Stimulated activated CD8-positive, alpha-beta memory T cell treated with anti-CD3 and anti-CD28 coated beads, Interleukin-2, amount 100 ng/mL, for 48 hours (primary cell): ENCODE measurements around the gene SEPTIN5.

Source experiments
- DNase-seq, 2 donors: peaks; one replicate each; pipeline ENCODE4 v3.0.0-alpha.2; 2020; ENCODE audit warnings: low read depth in 2 of 2

The SEPTIN5 gene

DNA sequence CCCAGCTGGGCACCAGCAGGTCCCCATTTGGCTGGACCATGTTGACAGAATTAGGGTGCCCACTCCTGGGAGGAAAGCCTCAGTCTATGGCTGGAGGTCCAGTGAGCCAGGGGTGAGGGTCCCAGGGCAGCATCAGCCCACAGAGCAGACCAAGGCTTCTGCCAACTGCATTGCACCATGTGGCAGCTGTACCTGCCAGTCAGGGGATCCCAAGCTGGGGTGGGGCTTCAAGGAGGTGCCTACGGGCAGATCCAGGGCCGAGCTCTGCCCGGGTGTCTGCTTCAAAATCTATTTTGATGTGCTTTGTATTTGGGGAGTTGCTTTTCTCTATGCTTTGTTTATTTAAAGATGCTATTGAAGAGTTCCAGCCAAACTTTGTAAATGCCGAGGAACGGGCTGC is 19.5 kb downstream of the SEPTIN5 start:
- DNase-seq = no peak

DNA sequence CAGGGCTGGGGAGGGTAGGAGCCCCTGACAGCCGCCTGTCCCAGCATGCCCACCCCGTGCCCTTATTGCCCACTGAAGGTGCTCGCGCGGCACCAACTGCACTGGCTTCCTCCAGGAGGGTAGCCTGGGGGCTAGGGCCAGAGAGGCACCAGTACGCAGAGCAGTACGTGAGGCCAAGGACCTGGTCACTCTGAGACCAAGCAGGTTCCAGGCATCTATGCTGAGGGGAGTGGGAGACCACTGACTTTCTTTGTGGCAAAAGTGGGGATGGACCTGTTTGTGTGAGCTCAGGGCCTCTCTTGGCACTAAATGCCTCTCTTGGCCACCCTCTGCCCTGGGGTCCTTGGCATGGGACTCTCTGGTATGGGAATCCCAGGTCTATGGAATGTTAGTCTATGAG is 19.9 kb downstream of the SEPTIN5 start:
- DNase-seq = no peak

DNA sequence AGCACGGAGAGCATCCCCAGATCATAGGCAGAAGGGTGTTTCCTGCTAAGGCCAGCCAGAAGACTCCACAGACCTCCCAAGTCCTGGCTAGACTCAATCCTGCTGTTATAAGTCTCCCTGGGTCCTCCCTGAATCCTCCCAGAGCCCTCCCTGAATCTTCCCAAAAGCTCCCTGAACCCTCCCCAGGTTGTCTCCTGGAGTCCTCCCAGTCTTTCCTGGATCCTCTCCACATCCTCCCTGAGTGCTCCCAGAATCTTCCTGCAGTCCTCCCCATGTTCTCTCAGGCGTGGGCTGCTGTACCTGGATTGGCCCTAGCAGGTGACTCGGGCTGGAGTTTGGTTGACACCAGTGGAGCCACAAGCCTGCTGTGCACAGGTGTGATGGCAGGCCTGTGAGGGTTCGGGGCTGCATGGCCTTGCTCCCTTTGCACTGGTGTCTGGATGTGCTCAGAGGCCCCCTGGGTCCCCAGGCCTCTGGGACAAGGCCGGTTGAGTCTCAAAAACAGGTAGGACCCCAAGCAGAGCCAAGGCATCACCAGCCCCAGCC is 20.6 kb downstream of the SEPTIN5 start:
- DNase-seq = no peak

DNA sequence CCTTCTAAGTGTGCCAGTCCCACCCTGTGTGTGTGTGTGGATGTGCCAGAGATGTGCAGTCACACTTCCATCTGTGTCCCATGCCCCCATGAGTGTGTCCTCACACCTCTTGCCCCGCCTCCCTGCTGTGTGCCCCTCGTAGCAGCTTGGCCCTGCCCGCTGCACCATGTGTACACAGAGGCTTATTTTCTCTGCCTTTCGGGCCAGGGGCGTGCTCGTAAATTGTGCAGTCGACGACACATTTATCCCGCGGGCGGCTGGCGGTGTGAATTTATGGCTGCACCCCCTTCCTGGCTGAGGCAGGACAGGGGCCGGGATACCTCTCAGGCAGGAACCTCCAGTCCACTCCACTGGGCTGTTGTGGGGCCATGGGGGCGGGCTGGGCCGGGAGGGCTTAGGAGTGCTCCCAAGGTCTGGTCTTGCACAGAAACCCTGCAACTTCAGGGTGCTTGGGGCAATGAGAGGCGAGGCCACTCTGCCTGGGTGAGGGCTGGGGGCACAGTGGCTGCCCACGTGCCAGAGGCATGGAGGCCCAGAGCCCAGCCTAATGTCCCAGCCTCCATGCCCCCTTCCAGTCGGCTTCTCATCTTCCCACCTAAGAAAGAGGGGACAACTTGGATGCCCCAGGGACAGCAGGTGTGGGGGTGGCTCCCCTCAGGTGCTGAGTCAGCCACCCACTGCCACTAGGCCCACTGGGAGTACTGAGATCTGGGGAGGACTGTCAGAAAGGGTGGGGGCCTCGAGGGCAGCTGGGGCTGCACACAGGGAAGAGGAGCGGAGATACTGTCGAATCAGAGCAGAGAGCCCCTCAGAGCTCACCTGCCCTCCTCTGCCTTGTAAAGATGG is 21.6 kb downstream of the SEPTIN5 start:
- no peak for DNase-seq

DNA sequence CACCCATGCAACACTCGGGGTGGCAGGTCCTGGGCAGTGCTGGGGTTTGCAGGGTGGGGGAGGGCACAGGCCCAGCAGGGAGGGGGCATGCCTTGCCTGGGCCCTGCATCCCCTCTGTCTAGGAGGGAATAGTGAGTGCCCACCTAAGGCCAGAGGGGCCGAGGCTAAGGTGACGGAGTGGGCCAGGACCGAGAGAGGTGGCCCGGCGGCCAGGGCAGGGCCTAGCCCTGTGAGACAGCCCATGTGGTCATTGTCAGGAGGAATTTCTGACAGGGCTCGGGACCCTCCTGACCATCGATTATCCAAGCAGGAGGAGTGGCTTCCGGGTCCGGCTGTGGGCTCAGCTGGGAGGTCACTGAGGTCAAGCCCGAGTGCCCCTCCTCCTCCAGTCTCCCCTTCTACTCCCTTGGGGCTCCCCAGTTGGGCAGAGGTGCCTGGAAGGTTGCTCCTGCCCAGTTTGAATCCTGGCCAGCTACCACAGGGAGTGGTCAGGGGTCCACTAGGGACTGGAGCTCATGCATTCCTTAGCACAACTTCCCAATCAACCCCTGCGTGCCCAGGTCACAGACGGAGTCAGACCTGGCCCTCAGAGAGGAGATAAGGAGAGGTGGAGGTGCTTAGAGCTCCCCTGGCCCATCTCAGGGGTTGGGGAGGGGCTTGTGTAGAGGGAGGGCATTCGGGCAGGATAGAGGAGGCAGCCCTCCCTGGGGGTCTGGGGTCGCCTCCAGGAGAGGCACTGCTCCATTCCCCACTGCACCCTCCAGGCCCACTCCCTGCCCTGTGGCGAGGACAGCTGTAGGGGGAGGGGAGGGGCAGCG is 23.8 kb downstream of the SEPTIN5 start:
- DNase-seq = no peak

DNA sequence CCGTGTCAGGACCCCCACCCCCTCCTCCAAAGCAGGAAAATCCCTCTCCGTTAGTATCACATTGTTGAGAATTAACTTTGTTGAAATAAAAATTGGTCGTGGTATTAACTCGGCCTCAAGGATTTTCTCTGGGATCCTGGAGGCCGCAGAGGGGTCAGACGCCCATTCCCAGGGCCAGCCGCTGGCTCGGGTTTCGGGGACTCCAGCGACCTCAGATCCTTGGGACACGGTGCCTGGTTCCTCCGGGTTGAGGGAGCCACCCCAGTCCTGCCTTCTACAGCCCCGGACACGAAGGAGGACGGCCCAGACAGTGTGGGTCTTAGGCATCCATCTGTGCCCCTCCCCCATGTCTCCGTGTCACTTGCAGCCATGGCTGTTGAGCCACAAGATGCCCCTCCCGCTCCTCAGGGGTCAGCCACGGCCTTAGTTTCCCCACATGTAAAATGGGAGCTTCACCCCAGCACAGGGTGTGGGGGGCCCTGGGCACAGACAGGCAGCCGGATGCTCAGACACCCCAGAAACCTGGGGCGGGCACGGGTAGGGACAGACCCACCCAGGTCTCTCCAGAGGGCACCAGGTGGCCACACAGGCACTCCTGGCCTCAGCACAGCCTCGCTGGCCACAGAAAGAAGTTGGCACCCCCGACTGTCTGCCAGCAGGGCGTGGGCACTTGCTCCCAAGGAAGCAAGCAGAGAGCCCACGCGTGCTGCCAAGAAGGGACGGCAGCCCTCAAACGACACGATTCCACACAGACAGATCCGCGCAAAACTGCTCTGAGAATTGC is 24.6 kb downstream of the SEPTIN5 start:
- no peak for DNase-seq

DNA sequence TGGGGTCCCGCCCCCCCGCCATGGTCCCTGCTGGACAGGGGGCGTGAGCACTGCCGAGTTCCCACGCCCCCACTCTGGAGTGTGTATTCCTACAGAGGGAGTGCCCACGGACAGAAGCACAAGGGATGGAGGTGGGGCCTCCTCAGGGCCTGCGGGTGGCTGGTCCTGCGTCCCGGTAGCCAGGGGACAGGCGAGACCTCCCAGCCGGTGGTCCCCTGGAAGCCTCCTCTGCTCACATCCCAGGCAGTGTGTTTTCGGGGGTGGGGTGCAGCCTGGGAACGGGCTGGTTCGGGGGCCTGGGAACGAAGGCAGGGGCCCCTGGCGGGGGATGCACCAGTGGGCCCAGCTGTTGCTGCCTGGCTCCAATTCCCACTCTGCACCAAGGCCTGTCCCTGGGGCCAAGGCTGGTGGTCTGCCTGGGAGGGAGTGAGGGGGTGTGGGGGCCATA is 25.2 kb downstream of the SEPTIN5 start:
- DNase-seq = no peak

DNA sequence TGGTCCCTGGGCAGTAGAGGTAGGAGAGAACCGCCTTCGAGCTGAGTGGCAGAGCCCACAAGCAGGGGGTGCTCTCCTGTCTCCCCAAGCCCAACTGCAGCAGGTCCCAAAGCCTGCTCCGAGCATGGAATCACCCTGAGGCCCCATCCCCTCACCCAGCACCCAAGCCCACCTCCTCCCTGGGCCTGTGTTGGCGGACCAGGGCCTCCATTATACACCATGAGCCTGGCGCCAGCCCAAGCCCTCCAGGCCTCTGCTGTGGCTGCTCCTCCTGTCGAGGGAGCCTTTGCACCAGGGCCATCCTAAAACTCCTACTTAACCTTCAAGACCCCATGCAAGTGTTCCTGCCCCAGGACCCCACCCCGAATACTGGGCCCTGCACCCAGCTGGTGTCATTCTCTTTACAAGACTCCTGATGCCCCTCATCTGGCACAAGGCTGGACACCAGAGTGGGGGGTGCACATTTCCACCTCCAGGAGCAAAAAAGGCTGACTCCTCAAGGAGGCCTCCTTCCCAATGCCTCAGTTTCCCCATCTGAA is 25.7 kb downstream of the SEPTIN5 start:
- no peak for DNase-seq

DNA sequence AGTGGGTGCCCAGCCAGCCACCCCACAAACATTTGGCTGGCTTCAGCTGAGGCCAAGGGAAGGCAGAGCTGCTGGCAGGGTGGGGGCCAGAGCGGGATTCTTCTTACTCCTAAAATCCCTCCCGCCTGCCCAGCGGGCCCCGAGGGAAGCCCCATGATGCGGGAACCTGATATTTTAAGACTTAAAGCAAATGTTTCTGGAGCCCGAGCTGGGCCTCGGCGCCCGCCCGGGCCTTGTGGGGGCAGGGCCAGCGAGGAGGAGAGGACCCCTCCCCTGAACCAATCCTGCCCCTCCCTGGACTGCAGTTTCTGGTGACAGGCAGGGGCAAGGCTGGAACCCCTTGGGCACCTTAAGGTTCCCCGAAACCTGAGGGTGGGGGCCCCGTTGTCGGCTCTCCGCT is 26.3 kb downstream of the SEPTIN5 start:
- DNase-seq = no peak

DNA sequence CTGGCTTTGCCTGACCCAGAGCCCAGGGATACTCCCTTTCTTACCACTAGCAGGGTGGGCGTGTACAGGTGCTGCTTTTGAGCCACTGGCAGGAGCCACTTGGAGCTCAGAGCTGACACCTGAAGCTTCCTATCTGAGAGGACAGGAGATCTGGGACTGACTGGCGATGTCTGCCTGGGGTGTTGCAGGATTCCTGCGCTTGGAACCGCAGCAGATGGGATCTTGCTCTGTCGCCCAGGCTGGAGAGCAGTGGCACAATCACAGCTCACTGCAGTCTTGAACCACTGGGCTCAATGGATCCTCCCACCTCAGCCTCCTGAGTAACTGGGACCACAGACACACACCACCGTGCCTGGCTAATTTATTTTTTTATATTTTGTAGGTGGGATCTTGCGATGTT is 26.8 kb downstream of the SEPTIN5 start:
- no peak for DNase-seq

DNA sequence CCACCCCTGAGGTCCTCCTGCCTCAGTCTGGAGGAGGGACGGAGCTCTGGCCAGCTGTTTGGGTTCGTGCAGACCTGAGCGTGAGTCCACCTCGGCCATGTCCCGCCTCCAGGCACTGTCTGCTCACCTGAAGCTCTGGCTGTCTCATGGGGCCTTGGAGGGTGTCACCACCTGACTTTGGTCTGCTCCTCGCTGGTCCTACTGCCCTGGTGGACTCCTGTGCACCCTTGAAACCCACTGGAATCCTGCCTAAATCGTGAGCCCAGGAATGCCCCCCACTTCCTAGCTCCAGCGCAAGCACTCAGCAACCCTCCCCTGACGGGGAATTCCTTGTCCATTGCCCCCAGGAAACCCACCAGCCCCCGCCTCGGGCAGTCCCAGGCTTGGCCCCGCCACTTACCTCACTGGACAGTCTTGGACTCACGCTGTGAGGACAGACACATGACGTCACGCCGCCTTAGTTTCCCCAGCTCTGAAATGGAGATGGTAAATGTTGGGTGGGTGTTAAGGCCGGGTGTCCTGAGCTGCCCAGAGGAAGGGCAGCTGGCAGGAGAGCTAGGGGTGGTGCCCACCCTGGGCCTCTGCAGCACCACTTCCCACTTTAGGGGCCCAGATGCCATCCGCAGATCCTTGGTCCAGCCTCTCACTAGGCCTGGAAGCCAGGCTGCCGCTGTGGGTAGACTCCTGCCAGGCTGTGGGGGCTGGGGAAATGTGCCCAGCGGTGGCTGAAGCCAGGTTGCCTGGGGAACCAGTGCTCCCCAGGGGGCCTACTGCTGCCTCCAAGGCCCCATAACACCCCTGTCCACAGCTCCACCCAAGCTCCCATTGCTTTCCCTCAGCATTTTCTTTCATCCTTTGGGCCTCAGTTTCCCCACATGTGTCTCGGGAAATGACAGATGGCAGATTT is 28.1 kb downstream of the SEPTIN5 start:
- DNase-seq = no peak

DNA sequence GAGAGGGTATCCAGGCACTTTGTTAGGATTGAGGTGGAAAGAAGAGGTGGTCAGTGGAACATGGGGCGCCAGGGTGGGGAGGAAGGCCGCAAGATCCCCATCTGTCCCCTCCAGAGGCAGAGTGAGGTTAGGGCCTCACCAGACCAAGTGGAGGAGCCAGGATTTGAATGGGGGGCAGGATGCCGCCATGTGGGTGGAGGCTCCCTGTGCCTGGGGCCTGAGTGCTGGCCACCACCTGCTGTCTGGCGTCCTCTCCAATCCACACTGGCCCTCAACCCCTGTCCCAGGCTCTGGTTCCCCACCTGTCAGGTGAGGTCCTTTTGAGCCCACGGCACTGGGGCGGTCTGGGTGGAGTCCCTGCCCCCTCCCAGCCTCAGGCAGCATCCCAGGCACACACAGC is 28.8 kb downstream of the SEPTIN5 start:
- no peak for DNase-seq

DNA sequence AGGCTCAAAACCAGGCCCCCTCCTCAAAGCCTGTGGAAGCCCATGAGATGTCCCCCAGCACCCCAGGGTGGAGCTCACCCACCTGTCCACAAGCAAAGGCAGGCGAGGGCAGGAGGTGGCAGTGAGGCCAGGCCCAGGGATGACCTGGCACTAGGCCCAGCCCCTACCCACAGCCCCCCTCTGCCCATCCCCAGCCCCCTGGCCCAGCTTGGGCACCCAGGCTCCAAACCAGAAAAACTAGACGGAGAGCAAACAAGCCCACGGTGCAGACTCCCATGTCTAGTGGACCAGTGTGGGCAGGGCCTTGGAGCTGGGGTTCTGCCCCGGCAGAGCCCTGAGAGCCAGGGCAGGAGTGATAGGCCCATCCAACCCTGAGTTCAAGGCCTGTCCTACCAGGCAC is 29.3 kb downstream of the SEPTIN5 start:
- DNase-seq = no peak

DNA sequence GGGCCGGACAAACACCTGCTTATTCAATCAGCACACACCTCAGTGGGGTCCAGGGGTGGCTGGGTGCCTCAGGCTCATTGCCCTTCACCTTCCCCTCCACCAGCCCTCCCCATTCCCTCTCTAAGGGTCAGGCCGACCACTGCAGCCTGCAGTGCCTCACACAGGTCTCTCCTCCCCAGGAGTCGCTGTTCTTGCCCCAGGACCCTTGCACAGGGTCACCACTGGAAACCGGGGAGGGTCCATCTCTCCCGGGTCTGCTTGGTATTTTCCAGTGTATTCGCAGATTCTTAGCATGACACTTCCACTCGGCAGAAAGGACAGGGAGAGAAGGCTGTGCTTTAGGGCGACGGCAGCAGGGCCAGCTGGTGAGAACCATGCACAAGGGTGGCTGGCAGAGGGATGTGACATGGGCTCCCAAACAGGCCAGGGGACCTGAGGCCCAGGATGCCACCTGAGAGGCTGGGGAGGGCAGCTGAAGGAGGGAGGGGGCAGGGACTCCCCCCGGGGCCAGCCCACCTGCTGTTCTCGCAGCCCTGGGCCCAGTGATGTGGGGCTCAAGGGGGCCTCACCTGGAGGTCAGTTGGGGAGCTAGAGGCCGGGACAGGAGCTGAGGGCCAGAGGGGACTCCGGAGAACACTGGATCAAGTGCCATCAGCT is 30.2 kb downstream of the SEPTIN5 start:
- DNase-seq = no peak

DNA sequence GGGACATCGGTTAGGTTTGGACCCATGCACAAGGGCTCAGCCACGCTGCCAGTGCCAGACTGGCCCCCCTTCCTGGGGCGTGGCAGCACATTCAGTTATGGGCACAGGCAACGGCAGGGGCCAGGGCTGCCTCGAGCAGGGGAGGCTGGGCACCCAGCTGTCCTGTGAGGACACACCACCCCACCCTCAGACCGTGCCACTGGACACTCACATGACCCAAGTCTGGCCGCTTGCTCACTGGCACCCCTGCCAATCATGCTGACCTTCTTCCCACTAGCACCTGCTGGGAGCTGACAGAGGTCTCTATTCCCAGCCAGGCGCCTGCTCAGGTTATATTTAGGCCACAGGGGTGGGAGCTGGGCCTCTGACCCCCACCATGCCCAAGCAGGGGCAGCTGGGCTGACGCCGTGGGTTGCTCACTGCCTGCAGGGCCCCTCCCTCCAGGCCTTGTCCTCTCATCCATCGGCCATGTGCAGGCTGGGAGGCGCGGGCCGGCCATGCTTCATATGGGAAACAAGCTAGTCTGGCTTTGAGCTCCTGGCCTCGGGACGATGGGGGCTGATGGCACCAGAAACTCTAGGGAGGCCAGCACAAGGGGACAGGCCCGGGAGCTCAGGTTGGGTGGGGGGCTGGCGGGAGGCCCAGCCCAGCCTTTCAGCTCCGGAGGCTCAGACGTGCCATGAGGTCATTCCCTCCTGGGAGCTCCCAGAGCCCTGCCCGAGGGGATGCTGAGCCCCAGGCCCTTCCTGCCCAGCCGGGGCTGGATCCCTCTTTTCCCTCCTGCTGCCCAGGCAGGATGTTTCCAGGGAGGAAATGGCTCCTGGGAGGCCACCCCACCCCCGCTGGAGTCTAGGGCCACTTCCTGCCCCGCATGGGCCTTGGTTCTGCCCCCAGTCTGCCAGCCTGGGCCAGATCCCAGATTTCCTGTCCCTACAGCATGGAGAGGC is 31.1 kb downstream of the SEPTIN5 start:
- DNase-seq = no peak

DNA sequence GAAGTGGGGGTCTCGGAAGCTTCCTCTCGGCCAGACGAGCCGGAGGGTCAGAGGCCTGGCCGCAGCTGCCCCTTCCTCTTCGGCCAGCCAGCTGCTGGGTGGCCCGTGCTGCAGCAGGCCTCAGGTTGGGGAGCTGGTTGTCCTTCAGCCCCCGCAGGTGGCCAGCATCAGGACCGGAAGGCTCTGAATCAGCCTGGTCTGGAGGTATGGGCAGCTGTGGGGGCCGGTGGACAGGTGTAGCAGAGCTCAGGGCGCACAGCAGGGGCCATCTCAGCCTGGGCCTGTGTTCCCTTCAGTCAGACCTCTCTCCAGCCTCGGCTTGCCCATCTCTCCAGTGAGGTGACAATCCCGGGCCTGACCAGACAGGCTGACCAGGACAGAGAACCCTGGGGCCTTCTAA is 32.4 kb downstream of the SEPTIN5 start:
- no peak for DNase-seq

DNA sequence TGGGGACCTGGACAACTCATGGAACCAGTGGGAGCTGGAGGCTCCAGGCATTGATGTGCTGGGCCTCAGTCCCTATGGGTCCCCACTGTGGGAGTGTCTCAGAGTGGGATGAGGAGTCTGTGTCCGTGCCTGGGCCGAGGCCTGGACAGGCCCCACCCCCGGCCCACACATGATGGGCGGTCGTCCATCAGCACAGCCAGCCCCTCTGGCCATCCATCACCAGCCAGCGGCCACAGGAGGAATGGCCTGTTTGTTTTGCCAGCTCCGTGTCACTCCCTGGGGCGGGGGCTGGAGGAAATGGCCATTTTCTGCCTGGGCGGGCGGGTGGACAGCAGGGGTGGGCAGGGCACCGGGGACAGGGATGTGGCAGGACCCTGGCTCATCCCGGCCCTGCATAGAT is 33.2 kb downstream of the SEPTIN5 start:
- DNase-seq = no peak

DNA sequence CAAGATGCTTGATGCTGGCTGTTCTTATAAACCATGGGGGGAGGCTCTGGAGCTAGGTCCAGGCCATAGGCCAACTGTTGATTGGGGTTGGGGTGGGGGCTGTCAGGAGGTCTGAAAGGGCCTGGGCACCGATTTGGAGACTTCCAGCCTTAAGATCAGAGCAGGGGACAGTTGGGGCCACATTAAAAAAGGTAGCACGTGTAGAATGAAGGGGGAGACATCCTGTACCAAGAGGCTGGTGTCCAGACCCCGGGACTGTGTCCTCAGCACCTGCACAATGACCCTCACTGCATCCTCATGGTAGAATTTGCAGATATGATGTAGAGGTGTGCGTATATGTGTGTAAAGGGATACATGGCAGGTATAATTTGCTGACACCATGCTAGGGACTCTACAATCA is 33.8 kb downstream of the SEPTIN5 start:
- no peak for DNase-seq
